Neural progenitor cell (in vitro differentiated cells): ENCODE results near the gene IRS1.

ENCODE experiments used
- CTCF ChIP-seq: fragments of 200-600 bp; sonication (generic); IDR thresholded peaks from 2 replicates; pipeline ENCODE4 v1.5.1; 2017; ENCODE audit warnings: antibody characterized with exemption, mild to moderate bottlenecking
- EZH2 ChIP-seq: fragments of 200-600 bp; sonication (generic); IDR thresholded peaks from 2 replicates; pipeline ENCODE4 v1.6.1; 2017; ENCODE audit warnings: antibody characterized with exemption, mild to moderate bottlenecking, moderate library complexity

- TF ChIP-seq CTCF, result no peak
- no peak for TF ChIP-seq EZH2
Observed at GRCh38 chr2:226743915-226744314, 55.7 kb downstream of the IRS1 start.
